ENCODE measurements around the gene CRIP2.

CRIP2 gene

GRCh38 chr14:105464501-105464900, 10.1 kb upstream of the CRIP2 start:
- no peak for TF ChIP-seq CTCF (IDR thresholded peaks at IDR 0.05; ENCODE audit: low read depth, low read length)
- no peak for DNase-seq (ENCODE audit: extremely low read depth, low read depth)

GRCh38 chr14:105465209-105466031, 9.2 kb upstream of the CRIP2 start:
- TF ChIP-seq CTCF (IDR thresholded peaks at IDR 0.05; ENCODE audit: low read depth, low read length), result no peak
- no peak for DNase-seq (ENCODE audit: extremely low read depth, low read depth)

GRCh38 chr14:105466531-105467248, 7.9 kb upstream of the CRIP2 start:
- DNase-seq (ENCODE audit: extremely low read depth, low read depth), result no peak
- TF ChIP-seq CTCF (IDR thresholded peaks at IDR 0.05; ENCODE audit: low read depth, low read length), result no peak

- DNase-seq (ENCODE audit: extremely low read depth, low read depth), result no peak
- no peak for TF ChIP-seq CTCF (IDR thresholded peaks at IDR 0.05; ENCODE audit: low read depth, low read length)
These were observed 7.2 kb upstream of the CRIP2 start for GRCh38 chr14:105467249-105467941.

GRCh38 chr14:105467942-105468471, 6.6 kb upstream of the CRIP2 start:
- no peak for DNase-seq (ENCODE audit: extremely low read depth, low read depth)
- TF ChIP-seq CTCF (IDR thresholded peaks at IDR 0.05; ENCODE audit: low read depth, low read length), result no peak

GRCh38 chr14:105468621-105469241, 5.9 kb upstream of the CRIP2 start:
- TF ChIP-seq CTCF (IDR thresholded peaks at IDR 0.05; ENCODE audit: low read depth, low read length), result no peak
- DNase-seq (ENCODE audit: extremely low read depth, low read depth), result no peak
